Activated CD8-positive, alpha-beta T cell treated with anti-CD3 and anti-CD28 coated beads for 36 hours (primary cell): ENCODE data around the gene ATRNL1. TPM values are rescaled to one million over a fixed set of nuclear protein-coding genes. Genes with fewer than 3 reads are reported as not detected.

ENCODE experiments used
- ATAC-seq: fragments of 200-7000 bp; cut with Tn5 transposase; one replicate; pipeline ENCODE4 v1.10.0; 2021; ENCODE audit warnings: mild to moderate bottlenecking, moderate library complexity
- CTCF ChIA-PET: fragments of 350-600 bp; sonication (Branson Sonifier 250); formaldehyde crosslinking; loops from one replicate; lab custom pipeline; 2021; ENCODE audit warnings: antibody characterized with exemption; lab: Charles Lee
- POLR2A ChIA-PET: fragments of 350-600 bp; sonication (Branson Sonifier 250); formaldehyde crosslinking; loops from one replicate; lab custom pipeline; 2021; ENCODE audit warnings: antibody characterized with exemption; lab: Charles Lee
- DNase-seq: peaks from one replicate; pipeline ENCODE4 v3.0.0-alpha.2; 2020
- H3K27ac Mint-ChIP-seq: one replicate; pipeline ENCODE4 v1.8.0; 2021; ENCODE audit warnings: mild to moderate bottlenecking, mixed read lengths
- H3K27me3 Mint-ChIP-seq: one replicate; pipeline ENCODE4 v1.8.0; 2021; ENCODE audit warnings: mixed read lengths
- H3K36me3 Mint-ChIP-seq: one replicate; pipeline ENCODE4 v1.8.0; 2021; ENCODE audit warnings: low read depth, mixed read lengths
- H3K4me1 Mint-ChIP-seq: one replicate; pipeline ENCODE4 v1.8.0; 2021; ENCODE audit warnings: low read depth, mixed read lengths
- H3K4me3 Mint-ChIP-seq: one replicate; pipeline ENCODE4 v1.8.0; 2021; ENCODE audit warnings: mild to moderate bottlenecking, moderate library complexity, mixed read lengths
- H3K9me3 Mint-ChIP-seq: one replicate; pipeline ENCODE4 v1.8.0; 2021; ENCODE audit warnings: mixed read lengths
- intact Hi-C: fragments of 100-400 bp; cut with micrococcal nuclease; formaldehyde crosslinking; loops from one replicate; pipeline ENCODE4 v1.10.0; 2022
- total RNA-seq, 2 experiments: library from RNA; stranded (reverse); gene quantifications; one replicate each; pipeline ENCODE4 v1.2.3, GENCODE V29; 2021
- TF ChIP-seq, protein P1 (sequence below): fragments of 200-600 bp; IDR thresholded peaks from one replicate; pipeline ENCODE4 v1.8.0; 2022; ENCODE audit warnings: antibody characterized with exemption, mild to moderate bottlenecking

ATRNL1 gene
- total RNA-seq, 2 experiments from 2014 or later = not detected

DNA sequence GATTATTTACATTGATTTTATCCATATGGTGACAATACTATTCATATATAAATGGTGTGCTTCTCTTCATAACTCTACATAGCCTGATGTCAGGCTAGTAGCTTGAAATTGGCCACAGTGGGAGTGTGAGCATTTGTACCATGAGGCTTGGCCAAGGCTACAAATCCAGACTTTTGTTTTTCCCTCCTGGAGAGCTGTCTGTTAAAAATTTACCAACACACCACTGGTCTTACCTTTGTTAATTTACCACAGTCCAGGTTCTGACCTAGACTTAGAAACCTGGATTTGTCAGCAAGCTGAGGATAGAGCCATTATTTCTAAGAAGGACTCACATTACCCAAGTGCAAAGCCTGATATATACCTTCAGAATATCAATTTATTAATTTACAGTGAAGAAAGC lies 45.5 kb upstream of the ATRNL1 start:
- ChIA-PET POLR2A (no interaction called here), CTCF (interaction anchor here (1.0 kb wide), 1 partner anchor 179 kb away, joined by 3 read pairs; no protein-coding TSS in a partner anchor)
- DNase-seq (no peak), ATAC-seq (no peak)
- TF ChIP-seq, protein P1, sequence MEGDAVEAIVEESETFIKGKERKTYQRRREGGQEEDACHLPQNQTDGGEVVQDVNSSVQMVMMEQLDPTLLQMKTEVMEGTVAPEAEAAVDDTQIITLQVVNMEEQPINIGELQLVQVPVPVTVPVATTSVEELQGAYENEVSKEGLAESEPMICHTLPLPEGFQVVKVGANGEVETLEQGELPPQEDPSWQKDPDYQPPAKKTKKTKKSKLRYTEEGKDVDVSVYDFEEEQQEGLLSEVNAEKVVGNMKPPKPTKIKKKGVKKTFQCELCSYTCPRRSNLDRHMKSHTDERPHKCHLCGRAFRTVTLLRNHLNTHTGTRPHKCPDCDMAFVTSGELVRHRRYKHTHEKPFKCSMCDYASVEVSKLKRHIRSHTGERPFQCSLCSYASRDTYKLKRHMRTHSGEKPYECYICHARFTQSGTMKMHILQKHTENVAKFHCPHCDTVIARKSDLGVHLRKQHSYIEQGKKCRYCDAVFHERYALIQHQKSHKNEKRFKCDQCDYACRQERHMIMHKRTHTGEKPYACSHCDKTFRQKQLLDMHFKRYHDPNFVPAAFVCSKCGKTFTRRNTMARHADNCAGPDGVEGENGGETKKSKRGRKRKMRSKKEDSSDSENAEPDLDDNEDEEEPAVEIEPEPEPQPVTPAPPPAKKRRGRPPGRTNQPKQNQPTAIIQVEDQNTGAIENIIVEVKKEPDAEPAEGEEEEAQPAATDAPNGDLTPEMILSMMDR = no peak
- intact Hi-C loops = no loop called here
- Mint-ChIP-seq H3K9me3 (no peaks in the 10 kb centered on the region), H3K4me3 (no peak overlapping the region), H3K36me3 (no peaks in the 10 kb centered on the region), H3K27ac (no peak overlapping the region), H3K27me3 (no peaks in the 10 kb centered on the region), H3K4me1 (no peaks in the 10 kb centered on the region)

DNA sequence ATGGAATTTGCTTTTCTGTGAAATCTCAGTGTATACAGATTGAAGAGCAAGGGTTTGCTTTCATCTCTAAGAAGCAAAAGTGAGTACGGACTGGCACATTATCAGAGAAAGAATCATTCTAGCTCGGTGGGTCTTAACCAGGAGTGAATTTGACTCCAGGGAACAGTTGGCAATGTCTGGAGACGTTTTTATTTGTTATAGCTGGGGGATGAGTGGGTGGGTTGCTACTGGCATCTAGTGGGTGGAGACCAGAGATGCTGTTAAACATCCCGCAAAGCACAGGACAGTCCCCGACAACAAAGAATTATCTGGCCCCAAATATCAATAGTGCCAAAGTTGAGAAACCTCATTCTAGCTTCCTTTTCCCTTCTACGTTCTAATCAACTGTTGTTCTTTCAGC lies 43.8 kb upstream of the ATRNL1 start:
- ChIA-PET CTCF (interaction anchor here (1.1 kb wide), 1 partner anchor 170 kb away, joined by 3 read pairs; no protein-coding TSS in a partner anchor), POLR2A (no interaction called here)
- no peak for DNase-seq
- TF ChIP-seq, protein P1 = no peak
- no peak for ATAC-seq
- intact Hi-C loops = no loop called here
- Mint-ChIP-seq H3K4me3 (no peak overlapping the region), H3K4me1 (no peaks in the 10 kb centered on the region), H3K27ac (no peak overlapping the region), H3K27me3 (no peaks in the 10 kb centered on the region), H3K9me3 (no peaks in the 10 kb centered on the region), H3K36me3 (no peaks in the 10 kb centered on the region)

DNA sequence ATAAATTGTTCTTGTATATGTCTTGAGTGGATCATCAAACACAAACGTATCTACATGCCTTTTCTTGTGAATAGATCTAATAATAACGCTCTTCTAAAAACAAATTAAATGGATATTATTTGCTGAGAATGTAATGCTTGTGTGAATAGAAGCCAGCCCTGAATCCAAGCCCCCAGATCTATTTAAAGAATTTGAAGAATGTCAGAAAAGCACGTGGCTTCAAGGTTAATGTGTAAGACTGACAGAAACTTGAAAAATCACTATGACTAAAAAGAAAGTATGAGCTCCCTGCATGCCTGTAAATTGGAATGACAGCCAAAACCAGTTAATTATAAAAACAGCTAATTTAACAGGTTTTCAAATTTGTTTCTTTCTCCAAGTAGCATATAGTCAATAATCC lies 43.2 kb upstream of the ATRNL1 start:
- DNase-seq = no peak
- Mint-ChIP-seq H3K9me3 (no peaks in the 10 kb centered on the region), H3K4me3 (no peak overlapping the region), H3K36me3 (no peaks in the 10 kb centered on the region), H3K4me1 (no peaks in the 10 kb centered on the region), H3K27ac (no peak overlapping the region), H3K27me3 (no peaks in the 10 kb centered on the region)
- intact Hi-C loops = no loop called here
- CTCF ChIA-PET = interaction anchor here (0.6 to 1.1 kb wide), 2 partner anchors 171 to 195 kb away, joined by 3 read pairs; no protein-coding TSS in a partner anchor
- POLR2A ChIA-PET = no interaction called here
- TF ChIP-seq, protein P1 = no peak
- ATAC-seq = no peak

DNA sequence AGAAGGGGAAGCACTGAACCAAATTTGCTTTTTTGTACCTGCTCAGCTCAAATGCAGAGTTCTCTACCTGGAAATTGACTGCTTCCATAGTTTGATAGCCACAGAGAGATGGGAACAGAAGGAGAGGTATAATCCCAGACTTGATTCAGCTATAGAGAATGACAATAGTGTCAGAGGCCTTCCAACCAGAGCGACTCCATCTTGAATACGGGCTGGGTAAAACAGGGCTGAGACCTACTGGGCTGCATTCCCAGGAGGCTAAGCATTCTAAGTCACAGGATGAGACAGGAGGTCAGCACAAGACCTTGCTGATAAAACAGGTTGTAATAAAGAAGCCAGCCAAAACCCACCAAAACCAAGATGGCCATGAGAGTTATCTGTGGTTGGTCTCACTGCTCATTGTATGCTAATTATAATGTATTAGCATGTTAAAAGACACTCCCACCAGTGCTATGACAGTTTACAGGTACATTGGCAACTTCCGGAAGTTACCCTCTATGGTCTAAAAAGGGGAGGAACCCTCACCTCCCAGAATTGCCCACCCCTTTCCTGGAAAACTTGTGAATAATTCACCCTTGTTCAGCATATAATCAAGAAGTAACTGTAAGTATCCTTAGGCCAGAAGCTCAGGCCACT lies 42.7 kb upstream of the ATRNL1 start:
- intact Hi-C loops = no loop called here
- ChIA-PET CTCF (interaction anchor here (0.6 to 1.1 kb wide), 2 partner anchors 172 to 194 kb away, joined by 3 read pairs; no protein-coding TSS in a partner anchor), POLR2A (no interaction called here)
- no peaks in the 10 kb centered on the region for H3K27me3 Mint-ChIP-seq
- DNase-seq (no peak), ATAC-seq (no peak)
- H3K4me3 Mint-ChIP-seq = no peak overlapping the region
- no peaks in the 10 kb centered on the region for H3K36me3 Mint-ChIP-seq
- H3K9me3 Mint-ChIP-seq = no peaks in the 10 kb centered on the region
- TF ChIP-seq, protein P1 = no peak
- no peaks in the 10 kb centered on the region for H3K4me1 Mint-ChIP-seq
- H3K27ac Mint-ChIP-seq = no peak overlapping the region

DNA sequence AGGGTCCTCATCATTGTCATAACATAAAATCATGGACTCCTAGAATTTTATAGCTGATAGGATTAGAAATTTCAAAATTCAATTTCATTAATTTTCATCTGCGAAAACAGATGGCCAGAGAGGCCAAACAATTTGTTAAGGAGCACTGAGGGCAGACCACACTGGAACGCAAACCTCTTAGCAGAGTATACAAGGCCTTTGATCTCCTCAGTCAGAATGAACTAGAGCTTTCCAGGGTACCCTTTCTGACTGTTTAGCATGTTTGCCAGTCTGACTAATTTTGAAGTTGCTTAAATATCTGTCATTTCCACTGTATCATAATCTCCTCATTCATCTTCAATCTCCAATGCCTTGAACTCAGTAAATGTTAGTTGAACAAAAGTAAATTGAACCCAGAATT lies 41.9 kb upstream of the ATRNL1 start:
- TF ChIP-seq, protein P1 = no peak
- POLR2A ChIA-PET = no interaction called here
- ATAC-seq = no peak
- Mint-ChIP-seq H3K27ac (no peak overlapping the region), H3K27me3 (no peaks in the 10 kb centered on the region), H3K36me3 (no peaks in the 10 kb centered on the region), H3K4me1 (no peaks in the 10 kb centered on the region), H3K4me3 (no peak overlapping the region), H3K9me3 (no peaks in the 10 kb centered on the region)
- no peak for DNase-seq
- intact Hi-C loops = no loop called here
- CTCF ChIA-PET = no interaction called here
